Measurements from ENCODE around the gene ABHD1.

DNA sequence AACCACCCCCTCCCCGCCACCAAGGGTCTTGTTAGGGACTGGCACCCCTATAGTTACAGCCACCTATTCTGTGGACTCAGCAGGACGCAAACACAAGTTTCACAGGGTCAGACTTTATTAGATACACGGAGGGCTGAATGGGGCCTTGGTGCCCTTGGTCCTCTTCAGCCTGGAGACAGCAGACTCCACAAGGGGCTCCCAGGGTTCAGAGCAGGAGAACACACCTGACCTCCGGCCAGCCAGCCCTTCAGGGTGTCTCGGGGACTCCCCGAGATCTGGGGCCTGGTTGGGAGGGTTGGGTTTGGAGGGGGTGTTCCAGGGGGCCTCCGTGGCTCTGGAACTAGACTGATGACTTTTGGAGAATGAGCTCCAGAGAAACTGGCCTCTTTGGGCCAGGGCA is 13.1 kb downstream of the ABHD1 start:
- TF ChIP-seq, protein P1, sequence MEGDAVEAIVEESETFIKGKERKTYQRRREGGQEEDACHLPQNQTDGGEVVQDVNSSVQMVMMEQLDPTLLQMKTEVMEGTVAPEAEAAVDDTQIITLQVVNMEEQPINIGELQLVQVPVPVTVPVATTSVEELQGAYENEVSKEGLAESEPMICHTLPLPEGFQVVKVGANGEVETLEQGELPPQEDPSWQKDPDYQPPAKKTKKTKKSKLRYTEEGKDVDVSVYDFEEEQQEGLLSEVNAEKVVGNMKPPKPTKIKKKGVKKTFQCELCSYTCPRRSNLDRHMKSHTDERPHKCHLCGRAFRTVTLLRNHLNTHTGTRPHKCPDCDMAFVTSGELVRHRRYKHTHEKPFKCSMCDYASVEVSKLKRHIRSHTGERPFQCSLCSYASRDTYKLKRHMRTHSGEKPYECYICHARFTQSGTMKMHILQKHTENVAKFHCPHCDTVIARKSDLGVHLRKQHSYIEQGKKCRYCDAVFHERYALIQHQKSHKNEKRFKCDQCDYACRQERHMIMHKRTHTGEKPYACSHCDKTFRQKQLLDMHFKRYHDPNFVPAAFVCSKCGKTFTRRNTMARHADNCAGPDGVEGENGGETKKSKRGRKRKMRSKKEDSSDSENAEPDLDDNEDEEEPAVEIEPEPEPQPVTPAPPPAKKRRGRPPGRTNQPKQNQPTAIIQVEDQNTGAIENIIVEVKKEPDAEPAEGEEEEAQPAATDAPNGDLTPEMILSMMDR (IDR thresholded peaks at IDR 0.05), result no peak
- TF ChIP-seq EP300 (IDR thresholded peaks at IDR 0.05; ENCODE audit: low read depth), result no peak

All from transverse colon (tissue), 3 donors.